Testis (tissue), 2 donors: ENCODE measurements around the gene PRPF38B.

Source experiments
- POLR2A ChIP-seq: fragments of 450-650 bp; IDR thresholded peaks from one replicate; pipeline ENCODE4 v1.6.1; 2017; ENCODE audit warnings: antibody characterized with exemption, mild to moderate bottlenecking, moderate library complexity
- TF ChIP-seq, protein P1 (sequence below), 3 experiments: fragments of 450-650 bp in 2 of 3; fragments of 200-600 bp in 1 of 3; sonication (generic) in 1 of 3; IDR thresholded peaks; one replicate each; pipeline ENCODE4 v1.5.1; 2016 to 2019; ENCODE audit warnings: antibody characterized with exemption in 3 of 3, mild to moderate bottlenecking in 2 of 3, moderate library complexity in 1 of 3

DNA sequence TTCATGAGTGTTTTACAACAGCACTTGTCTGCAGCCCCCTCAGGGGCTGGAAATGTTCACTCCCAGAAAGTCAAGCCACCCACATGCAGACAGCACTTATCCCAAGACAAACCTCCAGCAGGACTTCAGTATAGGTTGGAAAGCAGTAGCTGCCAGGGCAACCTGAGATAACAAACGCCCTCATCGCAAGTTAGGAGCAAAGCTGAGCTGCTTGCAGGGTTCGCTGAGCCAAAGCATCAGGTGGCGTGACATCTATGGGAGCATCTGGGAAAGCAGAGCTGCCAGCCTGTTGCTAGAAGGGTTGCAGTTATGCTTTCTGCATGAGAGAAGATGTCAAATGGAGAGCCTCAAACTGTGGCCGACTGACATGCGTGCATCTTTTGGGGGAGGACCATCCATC lies 50.1 kb downstream of the PRPF38B start:
- no peak for TF ChIP-seq POLR2A
- TF ChIP-seq, protein P1, sequence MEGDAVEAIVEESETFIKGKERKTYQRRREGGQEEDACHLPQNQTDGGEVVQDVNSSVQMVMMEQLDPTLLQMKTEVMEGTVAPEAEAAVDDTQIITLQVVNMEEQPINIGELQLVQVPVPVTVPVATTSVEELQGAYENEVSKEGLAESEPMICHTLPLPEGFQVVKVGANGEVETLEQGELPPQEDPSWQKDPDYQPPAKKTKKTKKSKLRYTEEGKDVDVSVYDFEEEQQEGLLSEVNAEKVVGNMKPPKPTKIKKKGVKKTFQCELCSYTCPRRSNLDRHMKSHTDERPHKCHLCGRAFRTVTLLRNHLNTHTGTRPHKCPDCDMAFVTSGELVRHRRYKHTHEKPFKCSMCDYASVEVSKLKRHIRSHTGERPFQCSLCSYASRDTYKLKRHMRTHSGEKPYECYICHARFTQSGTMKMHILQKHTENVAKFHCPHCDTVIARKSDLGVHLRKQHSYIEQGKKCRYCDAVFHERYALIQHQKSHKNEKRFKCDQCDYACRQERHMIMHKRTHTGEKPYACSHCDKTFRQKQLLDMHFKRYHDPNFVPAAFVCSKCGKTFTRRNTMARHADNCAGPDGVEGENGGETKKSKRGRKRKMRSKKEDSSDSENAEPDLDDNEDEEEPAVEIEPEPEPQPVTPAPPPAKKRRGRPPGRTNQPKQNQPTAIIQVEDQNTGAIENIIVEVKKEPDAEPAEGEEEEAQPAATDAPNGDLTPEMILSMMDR (IDR thresholded peaks at IDR 0.05) = no peak
